Panc1 (cell line): Measurements from ENCODE around the gene GPR180.

ENCODE experiments used
- CTCF ChIP-seq: fragments of 450-650 bp; IDR thresholded peaks from 2 replicates; pipeline ENCODE4 v1.5.1; 2017; ENCODE audit warnings: mild to moderate bottlenecking
- POLR2AphosphoS5 ChIP-seq: IDR thresholded peaks from 2 replicates; pipeline ENCODE4 v1.6.1; 2012; ENCODE audit warnings: mild to moderate bottlenecking, low read depth, low read length, moderate library complexity
- TCF7L2 ChIP-seq: IDR thresholded peaks from 2 replicates; pipeline ENCODE4 v1.6.1; 2011; ENCODE audit warnings: mild to moderate bottlenecking, low read depth, low read length, inconsistent platforms
- TF ChIP-seq, protein P1 (sequence below), 2 experiments: IDR thresholded peaks; 2 replicates each; pipeline ENCODE4 v1.6.1; 2011 to 2012; ENCODE audit warnings: low read depth in 2 of 2, control low read depth in 1 of 2, low read length in 1 of 2, mild to moderate bottlenecking in 1 of 2, moderate library complexity in 1 of 2; ENCODE audit not compliant: insufficient read depth in 1 of 2

GRCh38 chr13:94610475-94610874 lies 8.8 kb downstream of the GPR180 start:
- TF ChIP-seq POLR2AphosphoS5 (no peak), CTCF (no peak), TCF7L2 (no peak)
- TF ChIP-seq, protein P1, sequence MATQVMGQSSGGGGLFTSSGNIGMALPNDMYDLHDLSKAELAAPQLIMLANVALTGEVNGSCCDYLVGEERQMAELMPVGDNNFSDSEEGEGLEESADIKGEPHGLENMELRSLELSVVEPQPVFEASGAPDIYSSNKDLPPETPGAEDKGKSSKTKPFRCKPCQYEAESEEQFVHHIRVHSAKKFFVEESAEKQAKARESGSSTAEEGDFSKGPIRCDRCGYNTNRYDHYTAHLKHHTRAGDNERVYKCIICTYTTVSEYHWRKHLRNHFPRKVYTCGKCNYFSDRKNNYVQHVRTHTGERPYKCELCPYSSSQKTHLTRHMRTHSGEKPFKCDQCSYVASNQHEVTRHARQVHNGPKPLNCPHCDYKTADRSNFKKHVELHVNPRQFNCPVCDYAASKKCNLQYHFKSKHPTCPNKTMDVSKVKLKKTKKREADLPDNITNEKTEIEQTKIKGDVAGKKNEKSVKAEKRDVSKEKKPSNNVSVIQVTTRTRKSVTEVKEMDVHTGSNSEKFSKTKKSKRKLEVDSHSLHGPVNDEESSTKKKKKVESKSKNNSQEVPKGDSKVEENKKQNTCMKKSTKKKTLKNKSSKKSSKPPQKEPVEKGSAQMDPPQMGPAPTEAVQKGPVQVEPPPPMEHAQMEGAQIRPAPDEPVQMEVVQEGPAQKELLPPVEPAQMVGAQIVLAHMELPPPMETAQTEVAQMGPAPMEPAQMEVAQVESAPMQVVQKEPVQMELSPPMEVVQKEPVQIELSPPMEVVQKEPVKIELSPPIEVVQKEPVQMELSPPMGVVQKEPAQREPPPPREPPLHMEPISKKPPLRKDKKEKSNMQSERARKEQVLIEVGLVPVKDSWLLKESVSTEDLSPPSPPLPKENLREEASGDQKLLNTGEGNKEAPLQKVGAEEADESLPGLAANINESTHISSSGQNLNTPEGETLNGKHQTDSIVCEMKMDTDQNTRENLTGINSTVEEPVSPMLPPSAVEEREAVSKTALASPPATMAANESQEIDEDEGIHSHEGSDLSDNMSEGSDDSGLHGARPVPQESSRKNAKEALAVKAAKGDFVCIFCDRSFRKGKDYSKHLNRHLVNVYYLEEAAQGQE (IDR thresholded peaks at IDR 0.05; ENCODE audit: insufficient read depth in 1 of 2, low read depth in 2 of 2, low read length in 1 of 2) = no peak
